K562 (cell line): ENCODE results near the gene MAP3K14. TPM values are rescaled to one million over a fixed set of nuclear protein-coding genes. Genes with fewer than 3 reads are reported as not detected.
A peak's percentile ranks its signal among the peaks of the same experiment; 100 is the strongest.

Experiments
- CBX2 ChIP-seq: fragments of 200-600 bp; sonication (generic); IDR thresholded peaks from one replicate; pipeline ENCODE4 v1.6.1; 2012; ENCODE audit warnings: mild to moderate bottlenecking, low read length, inconsistent platforms; ENCODE audit not compliant: insufficient read depth, poor library complexity, severe bottlenecking
- CBX5 ChIP-seq: IDR thresholded peaks from 2 replicates; pipeline ENCODE4 v1.6.1; 2014; ENCODE audit warnings: low read depth, borderline replicate concordance
- CC2D1A ChIP-seq: fragments of 450-650 bp; IDR thresholded peaks from 2 replicates; pipeline ENCODE4 v1.6.1; 2017; ENCODE audit warnings: mild to moderate bottlenecking
- CCNT2 ChIP-seq: IDR thresholded peaks from 2 replicates; pipeline ENCODE4 v1.6.1; 2011; ENCODE audit warnings: borderline replicate concordance, low read depth, mild to moderate bottlenecking, moderate library complexity, mixed read lengths, low read length; ENCODE audit not compliant: insufficient read length; ENCODE audit errors: extremely low read depth
- CHD2 ChIP-seq: IDR thresholded peaks from 2 replicates; pipeline ENCODE4 v1.6.1; 2011; ENCODE audit warnings: low read depth, low read length
- CREB1 ChIP-seq, 2 experiments: sonication (generic) in 1 of 2; formaldehyde crosslinking in 1 of 2; IDR thresholded peaks; 2 replicates each; pipeline versions ENCODE4 v1.6.1 to v1.8.0; 2012 to 2022; ENCODE audit warnings: inconsistent platforms in 1 of 2, mild to moderate bottlenecking in 1 of 2, missing genetic modification reagents in 1 of 2, moderate library complexity in 1 of 2
- DACH1 ChIP-seq: fragments of 450-650 bp; IDR thresholded peaks from 2 replicates; pipeline ENCODE4 v1.6.1; 2018; ENCODE audit not compliant: partially characterized antibody
- GABPB1 ChIP-seq: sonication (generic); formaldehyde crosslinking; IDR thresholded peaks from 2 replicates; pipeline ENCODE4 v1.8.0; 2022; ENCODE audit warnings: mild to moderate bottlenecking, missing genetic modification reagents
- HDAC1 ChIP-seq, 2 experiments: fragments of 450-650 bp; IDR thresholded peaks; 2 replicates each; pipeline ENCODE4 v1.6.1; 2016 to 2017; ENCODE audit warnings: inconsistent platforms in 1 of 2, mild to moderate bottlenecking in 1 of 2, moderate library complexity in 1 of 2
- HEY1 ChIP-seq: fragments of 250-450 bp; sonication (Bioruptor Pico); IDR thresholded peaks from 2 replicates; pipeline ENCODE4 v1.5.0; 2020; ENCODE audit warnings: mild to moderate bottlenecking, moderate library complexity, borderline replicate concordance
- HNRNPL ChIP-seq: fragments of 200-400 bp; formaldehyde crosslinking; IDR thresholded peaks from 2 replicates; pipeline ENCODE4 v1.6.1; 2017; ENCODE audit warnings: low read depth, mild to moderate bottlenecking, low read length
- ILF3 ChIP-seq: fragments of 450-650 bp; IDR thresholded peaks from 2 replicates; pipeline ENCODE4 v1.6.1; 2018; ENCODE audit warnings: antibody characterized with exemption, mild to moderate bottlenecking, moderate library complexity, borderline replicate concordance
- MBD2 ChIP-seq: sonication (generic); IDR thresholded peaks from 2 replicates; pipeline ENCODE4 v1.6.1; 2016; ENCODE audit warnings: low read depth, borderline replicate concordance
- MITF ChIP-seq: IDR thresholded peaks from 2 replicates; pipeline ENCODE4 v1.6.1; 2014; ENCODE audit warnings: antibody characterized with exemption
- MXI1 ChIP-seq: IDR thresholded peaks from 2 replicates; pipeline ENCODE4 v1.6.1; 2011; ENCODE audit warnings: low read depth, mild to moderate bottlenecking, improper control_type of control experiment, low read length
- NR1H2 ChIP-seq: sonication (generic); formaldehyde crosslinking; IDR thresholded peaks from 2 replicates; pipeline ENCODE4 v1.4.0; 2020; ENCODE audit warnings: mild to moderate bottlenecking, missing genetic modification reagents
- SETDB1 ChIP-seq: IDR thresholded peaks from one replicate; pipeline ENCODE4 v1.6.1; 2012; ENCODE audit warnings: low read length, control low read depth, inconsistent platforms
- SREBF1 ChIP-seq: fragments of 150-350 bp; IDR thresholded peaks from 2 replicates; pipeline ENCODE4 v1.6.1; 2014; ENCODE audit warnings: antibody characterized with exemption, low read depth, low read length, borderline replicate concordance
- TGIF2 ChIP-seq: sonication (generic); formaldehyde crosslinking; IDR thresholded peaks from 2 replicates; pipeline ENCODE4 v1.8.1; 2022; ENCODE audit warnings: mild to moderate bottlenecking, missing genetic modification reagents, moderate library complexity
- ZNF263 ChIP-seq: sonication (generic); formaldehyde crosslinking; IDR thresholded peaks from 2 replicates; pipeline ENCODE4 v1.8.0; 2022; ENCODE audit warnings: mild to moderate bottlenecking, missing genetic modification reagents, borderline replicate concordance
- ZNF445 ChIP-seq: fragments of 250-450 bp; sonication (Bioruptor Pico); IDR thresholded peaks from 2 replicates; pipeline ENCODE4 v1.4.0; 2020; ENCODE audit warnings: low read depth, mild to moderate bottlenecking, moderate library complexity
- ZNF830 ChIP-seq: fragments of 250-450 bp; sonication (Bioruptor Pico); IDR thresholded peaks from 2 replicates; pipeline ENCODE4 v1.5.0; 2021; ENCODE audit warnings: mild to moderate bottlenecking
- polyA plus RNA-seq, 8 experiments: library from polyadenylated mRNA; depleted of rRNA in 4 of 8; stranded (reverse) in 5 of 8; unstranded in 3 of 8; fragments of >200 nt; fragmentation: Nextera tagmentation in 2 of 8; fragmentation: Illumina TruSeq in 1 of 8; extraction: Ambion mirVana in 2 of 8; extraction: Trizol in 1 of 8; gene quantifications; 2 replicates each; pipeline versions ENCODE4 v1.2.1 to v1.2.3, GENCODE V29; 2011 to 2014; ENCODE audit warnings: inconsistent platforms in 1 of 8, missing spikeins in 1 of 8
- total RNA-seq, 7 experiments: library from RNA; depleted of rRNA in 6 of 7; stranded (reverse); fragments of >200 nt in 6 of 7; fragmentation: Illumina TruSeq in 2 of 7; extraction: Trizol in 2 of 7; gene quantifications; 2 replicates each; pipeline versions ENCODE4 v1.2.1 to v1.2.3, GENCODE V29; 2011 to 2021; ENCODE audit warnings: low replicate concordance in 1 of 7
- TF ChIP-seq, protein P1 (sequence below): fragments of 250-450 bp; sonication (Bioruptor Pico); IDR thresholded peaks from 2 replicates; pipeline ENCODE4 v1.5.0; 2021; ENCODE audit warnings: mild to moderate bottlenecking, borderline replicate concordance
- TF ChIP-seq, protein P2 (sequence below): fragments of 250-450 bp; sonication (Bioruptor Pico); IDR thresholded peaks from 2 replicates; pipeline ENCODE4 v1.5.0; 2022; ENCODE audit warnings: mild to moderate bottlenecking

The MAP3K14 gene
- total and polyA plus RNA-seq, 9 of the 15 experiments (the other 6 are each of a cell fraction or from before 2014, with no cell fraction given) = 0.45 to 8.7 (median 3.2) TPM

DNA sequence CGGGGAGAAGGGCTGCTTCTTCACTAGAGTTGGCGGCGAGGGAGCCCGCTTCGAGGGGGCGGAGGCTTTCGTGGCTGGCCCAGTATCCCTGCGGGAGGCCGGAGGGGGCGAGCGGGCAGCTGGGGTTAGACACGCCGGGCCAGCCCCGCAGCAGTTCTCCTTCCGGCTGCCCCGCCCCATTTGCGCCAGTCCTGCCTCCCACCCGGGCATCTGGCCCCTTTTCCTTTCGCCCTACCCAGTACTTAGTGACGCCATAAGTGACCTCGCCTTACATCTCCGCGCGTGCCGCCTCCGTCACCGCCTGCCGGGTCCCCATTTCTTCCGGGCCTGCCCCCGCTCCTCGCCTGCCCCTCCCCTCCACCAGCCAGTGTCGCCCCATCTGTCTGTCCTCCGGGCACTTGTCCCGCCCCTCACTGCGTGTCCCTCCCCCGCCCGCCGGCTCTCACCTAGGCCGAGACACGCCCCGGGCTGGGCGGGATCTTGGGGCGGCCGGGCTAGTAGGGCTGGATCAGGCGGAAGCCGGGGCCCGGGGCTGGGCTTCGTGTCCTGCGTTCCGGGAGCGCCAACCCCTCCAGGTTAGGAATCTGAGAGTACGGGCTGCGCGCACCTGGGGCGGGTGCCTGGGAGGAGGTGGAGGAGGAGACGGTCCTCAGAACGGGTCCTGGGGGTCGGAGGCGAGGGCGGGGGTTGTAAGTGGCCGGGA lies 69.2 kb downstream of the MAP3K14 start (continued):
- TF ChIP-seq CBX2 (no peak), SREBF1 (no peak), CC2D1A (no peak), MBD2 (no peak), NR1H2 (CRISPR knock-in tag) (no peak), CHD2 (no peak), ZNF830 (no peak), CBX5 (no peak), MITF (no peak), CREB1 (IDR thresholded peaks at IDR 0.05) (peak; percentile 99), CREB1 (CRISPR knock-in tag; IDR thresholded peaks at IDR 0.05) (peak; percentile 88), TGIF2 (CRISPR knock-in tag) (no peak), ILF3 (no peak), ZNF263 (CRISPR knock-in tag) (no peak), SETDB1 (no peak), GABPB1 (CRISPR knock-in tag) (peak; percentile 77), CCNT2 (peak; percentile 46), DACH1 (no peak), HNRNPL (peak; percentile 78), HEY1 (CRISPR knock-in tag) (no peak), ZNF445 (no peak), MXI1 (no peak), HDAC1 (IDR thresholded peaks at IDR 0.05) (peak in 1 of 2 experiments; percentile 71; a peak in 2 of 4 replicates)
- TF ChIP-seq, protein P1, sequence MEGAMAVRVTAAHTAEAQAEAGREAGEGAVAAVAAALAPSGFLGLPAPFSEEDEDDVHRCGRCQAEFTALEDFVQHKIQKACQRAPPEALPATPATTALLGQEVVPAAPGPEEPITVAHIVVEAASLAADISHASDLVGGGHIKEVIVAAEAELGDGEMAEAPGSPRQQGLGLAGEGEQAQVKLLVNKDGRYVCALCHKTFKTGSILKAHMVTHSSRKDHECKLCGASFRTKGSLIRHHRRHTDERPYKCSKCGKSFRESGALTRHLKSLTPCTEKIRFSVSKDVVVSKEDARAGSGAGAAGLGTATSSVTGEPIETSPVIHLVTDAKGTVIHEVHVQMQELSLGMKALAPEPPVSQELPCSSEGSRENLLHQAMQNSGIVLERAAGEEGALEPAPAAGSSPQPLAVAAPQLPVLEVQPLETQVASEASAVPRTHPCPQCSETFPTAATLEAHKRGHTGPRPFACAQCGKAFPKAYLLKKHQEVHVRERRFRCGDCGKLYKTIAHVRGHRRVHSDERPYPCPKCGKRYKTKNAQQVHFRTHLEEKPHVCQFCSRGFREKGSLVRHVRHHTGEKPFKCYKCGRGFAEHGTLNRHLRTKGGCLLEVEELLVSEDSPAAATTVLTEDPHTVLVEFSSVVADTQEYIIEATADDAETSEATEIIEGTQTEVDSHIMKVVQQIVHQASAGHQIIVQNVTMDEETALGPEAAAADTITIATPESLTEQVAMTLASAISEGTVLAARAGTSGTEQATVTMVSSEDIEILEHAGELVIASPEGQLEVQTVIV (CRISPR knock-in tag) = no peak
- TF ChIP-seq, protein P2, sequence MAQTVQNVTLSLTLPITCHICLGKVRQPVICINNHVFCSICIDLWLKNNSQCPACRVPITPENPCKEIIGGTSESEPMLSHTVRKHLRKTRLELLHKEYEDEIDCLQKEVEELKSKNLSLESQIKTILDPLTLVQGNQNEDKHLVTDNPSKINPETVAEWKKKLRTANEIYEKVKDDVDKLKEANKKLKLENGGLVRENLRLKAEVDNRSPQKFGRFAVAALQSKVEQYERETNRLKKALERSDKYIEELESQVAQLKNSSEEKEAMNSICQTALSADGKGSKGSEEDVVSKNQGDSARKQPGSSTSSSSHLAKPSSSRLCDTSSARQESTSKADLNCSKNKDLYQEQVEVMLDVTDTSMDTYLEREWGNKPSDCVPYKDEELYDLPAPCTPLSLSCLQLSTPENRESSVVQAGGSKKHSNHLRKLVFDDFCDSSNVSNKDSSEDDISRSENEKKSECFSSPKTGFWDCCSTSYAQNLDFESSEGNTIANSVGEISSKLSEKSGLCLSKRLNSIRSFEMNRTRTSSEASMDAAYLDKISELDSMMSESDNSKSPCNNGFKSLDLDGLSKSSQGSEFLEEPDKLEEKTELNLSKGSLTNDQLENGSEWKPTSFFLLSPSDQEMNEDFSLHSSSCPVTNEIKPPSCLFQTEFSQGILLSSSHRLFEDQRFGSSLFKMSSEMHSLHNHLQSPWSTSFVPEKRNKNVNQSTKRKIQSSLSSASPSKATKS = no peak
